ENCODE results near the gene MEGF9. TPM values are rescaled to one million over a fixed set of nuclear protein-coding genes. Genes with fewer than 3 reads are reported as not detected.

Gene MEGF9
- total and polyA plus RNA-seq, 4 donors, result 15.5 to 27.4 (median 19.3) TPM

GRCh38 chr9:120711841-120712538 is 2.3 kb downstream of the MEGF9 start:
- Histone ChIP-seq H3K27me3 (ENCODE audit: control insufficient read depth in 4 of 4, insufficient read depth in 4 of 4, low read length in 3 of 4) (no peaks in the 10 kb centered on the region), H3K27ac (ENCODE audit: low read depth in 1 of 2, low read length in 2 of 2) (peak overlapping the region; percentile 86 to 87), H3K4me1 (ENCODE audit: control insufficient read depth in 4 of 4, insufficient read depth in 4 of 4, low read length in 3 of 4) (peaks cover 14 to 66% (median 37%) of the 10 kb centered on the region in 4 donors), H3K9ac (ENCODE audit: low read depth in 1 of 2, low read length in 2 of 2) (peak overlapping the region; percentile 80 to 95), H3K4me3 (ENCODE audit: low read depth in 1 of 3, low read length in 3 of 3) (peak overlapping the region; percentile 79 to 91 (median 85)), H3K36me3 (ENCODE audit: control insufficient read depth in 4 of 4, insufficient read depth in 3 of 4, low read depth in 1 of 4, low read length in 3 of 4) (no peaks in the 10 kb centered on the region), H3K9me3 (ENCODE audit: control insufficient read depth in 4 of 4, low read length in 3 of 4) (no peaks in the 10 kb centered on the region)
- no peak for TF ChIP-seq ZBTB33 (IDR thresholded peaks at IDR 0.05)
- TF ChIP-seq JUND (IDR thresholded peaks at IDR 0.05), result no peak
- DNase-seq (ENCODE audit: low spot score), result no peak
- 17% methylated on average over 5 of the region's 5 CpGs for WGBS

GRCh38 chr9:120711354-120711753 is 2.9 kb downstream of the MEGF9 start:
- TF ChIP-seq ATF3 (IDR thresholded peaks at IDR 0.05), result no peak
- peak in 1 of 2 donors; percentile 10 for TF ChIP-seq RAD21 (IDR thresholded peaks at IDR 0.05)
- Histone ChIP-seq H3K4me3 (ENCODE audit: low read depth in 1 of 3, low read length in 3 of 3) (peak overlapping the region in 1 of 3 donors; percentile 79), H3K4me1 (ENCODE audit: control insufficient read depth in 4 of 4, insufficient read depth in 4 of 4, low read length in 3 of 4) (peaks cover 16 to 70% (median 41%) of the 10 kb centered on the region in 4 donors)

GRCh38 chr9:120710110-120710981 is 3.9 kb downstream of the MEGF9 start:
- WGBS, result 16% methylated on average over 10 of the region's 10 CpGs
- Histone ChIP-seq H3K4me1 (ENCODE audit: control insufficient read depth in 4 of 4, insufficient read depth in 4 of 4, low read length in 3 of 4) (peaks cover 16 to 70% (median 40%) of the 10 kb centered on the region in 4 donors), H3K9ac (ENCODE audit: low read depth in 1 of 2, low read length in 2 of 2) (peak overlapping the region; percentile 84 to 95), H3K36me3 (ENCODE audit: control insufficient read depth in 4 of 4, insufficient read depth in 3 of 4, low read depth in 1 of 4, low read length in 3 of 4) (no peaks in the 10 kb centered on the region), H3K9me3 (ENCODE audit: control insufficient read depth in 4 of 4, low read length in 3 of 4) (no peaks in the 10 kb centered on the region), H3K4me3 (ENCODE audit: low read depth in 1 of 3, low read length in 3 of 3) (peak overlapping the region; percentile 29 to 69 (median 42)), H3K27ac (ENCODE audit: low read depth in 1 of 2, low read length in 2 of 2) (peak overlapping the region; percentile 86 to 91), H3K27me3 (ENCODE audit: control insufficient read depth in 4 of 4, insufficient read depth in 4 of 4, low read length in 3 of 4) (no peaks in the 10 kb centered on the region)
- DNase-seq (ENCODE audit: low spot score), result no peak
- TF ChIP-seq CTCF (IDR thresholded peaks at IDR 0.05; ENCODE audit: low read depth, low read length, missing input control) (no peak), EGR1 (IDR thresholded peaks at IDR 0.05; ENCODE audit: low read depth in 2 of 2) (no peak), GABPA (IDR thresholded peaks at IDR 0.05 in 1 of 2, conservative IDR thresholded peaks at IDR 0.05 in 1 of 2) (no peak), FOXA2 (IDR thresholded peaks at IDR 0.05) (no peak), RXRA (IDR thresholded peaks at IDR 0.05) (peak; percentile 36 to 46), REST (IDR thresholded peaks at IDR 0.05) (peak; percentile 81), JUND (IDR thresholded peaks at IDR 0.05) (no peak), HNF4G (IDR thresholded peaks at IDR 0.05) (no peak), SP1 (IDR thresholded peaks at IDR 0.05) (peak; percentile 29), NR2F2 (IDR thresholded peaks at IDR 0.05) (no peak), ZBTB33 (IDR thresholded peaks at IDR 0.05) (no peak), TAF1 (conservative IDR thresholded peaks at IDR 0.05) (no peak), RAD21 (IDR thresholded peaks at IDR 0.05) (peak; percentile 11 to 22), YY1 (IDR thresholded peaks at IDR 0.05) (peak; percentile 52), FOXA1 (IDR thresholded peaks at IDR 0.05) (no peak)

More at GRCh38 chr9:120711354-120711753, 2.9 kb downstream of the MEGF9 start:
- Histone ChIP-seq H3K27ac (ENCODE audit: low read depth in 1 of 2, low read length in 2 of 2) (peak overlapping the region; percentile 86 to 91), H3K9me3 (ENCODE audit: control insufficient read depth in 4 of 4, low read length in 3 of 4) (no peaks in the 10 kb centered on the region), H3K9ac (ENCODE audit: low read depth in 1 of 2, low read length in 2 of 2) (peak overlapping the region; percentile 13 to 95), H3K36me3 (ENCODE audit: control insufficient read depth in 4 of 4, insufficient read depth in 3 of 4, low read depth in 1 of 4, low read length in 3 of 4) (no peaks in the 10 kb centered on the region), H3K27me3 (ENCODE audit: control insufficient read depth in 4 of 4, insufficient read depth in 4 of 4, low read length in 3 of 4) (no peaks in the 10 kb centered on the region)
- no peak for DNase-seq (ENCODE audit: low spot score)
